Measurements from ENCODE around the gene RAP2A.

RAP2A gene

DNA sequence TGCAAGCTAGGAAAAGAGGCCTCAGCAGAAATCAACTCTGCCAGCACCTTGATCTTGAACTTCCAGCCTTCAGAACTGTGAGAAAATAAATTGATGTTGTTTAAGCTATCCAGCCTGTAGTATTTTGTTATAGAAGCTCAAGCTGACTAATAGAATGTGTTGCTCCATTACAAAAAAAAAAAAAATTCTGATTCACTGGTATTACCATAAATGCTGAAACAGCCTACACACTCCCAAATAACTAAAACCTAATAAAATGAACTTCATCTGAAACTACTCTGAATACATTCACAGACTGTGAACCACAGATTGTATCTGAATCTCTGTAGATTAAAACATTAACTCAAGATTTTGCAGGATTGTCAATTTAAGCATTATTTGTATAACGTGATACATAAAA, 49.5 kb downstream of the RAP2A start:
- no peak overlapping the region for H3K4me2 ChIP-seq (ENCODE audit: low read depth, low read length, poor library complexity, severe bottlenecking)
- H3K27me3 ChIP-seq (ENCODE audit: low read length): no peaks in the 10 kb centered on the region
- H3K79me2 ChIP-seq (ENCODE audit: insufficient read depth, low read length): no peaks in the 10 kb centered on the region
- H3F3A ChIP-seq (ENCODE audit: insufficient read depth): no peaks in the 10 kb centered on the region
- no peak overlapping the region for H2AFZ ChIP-seq (ENCODE audit: low read depth, low read length, severe bottlenecking)
- H3K9ac ChIP-seq (ENCODE audit: low read length): no peak overlapping the region
- H3K4me3 ChIP-seq (ENCODE audit: insufficient read depth, low read length, poor library complexity, severe bottlenecking): no peak overlapping the region
- H3K9me2 ChIP-seq (replicated peaks; ENCODE audit: insufficient read depth, low read length): no peaks in the 10 kb centered on the region
- H3K27ac ChIP-seq (ENCODE audit: low read depth, low read length): no peak overlapping the region
- no peaks in the 10 kb centered on the region for H3K36me3 ChIP-seq (ENCODE audit: low read length)
- no peak for TF ChIP-seq EZH2phosphoT487 (conservative IDR thresholded peaks at IDR 0.05; ENCODE audit: low read length)
- TF ChIP-seq, protein P1, sequence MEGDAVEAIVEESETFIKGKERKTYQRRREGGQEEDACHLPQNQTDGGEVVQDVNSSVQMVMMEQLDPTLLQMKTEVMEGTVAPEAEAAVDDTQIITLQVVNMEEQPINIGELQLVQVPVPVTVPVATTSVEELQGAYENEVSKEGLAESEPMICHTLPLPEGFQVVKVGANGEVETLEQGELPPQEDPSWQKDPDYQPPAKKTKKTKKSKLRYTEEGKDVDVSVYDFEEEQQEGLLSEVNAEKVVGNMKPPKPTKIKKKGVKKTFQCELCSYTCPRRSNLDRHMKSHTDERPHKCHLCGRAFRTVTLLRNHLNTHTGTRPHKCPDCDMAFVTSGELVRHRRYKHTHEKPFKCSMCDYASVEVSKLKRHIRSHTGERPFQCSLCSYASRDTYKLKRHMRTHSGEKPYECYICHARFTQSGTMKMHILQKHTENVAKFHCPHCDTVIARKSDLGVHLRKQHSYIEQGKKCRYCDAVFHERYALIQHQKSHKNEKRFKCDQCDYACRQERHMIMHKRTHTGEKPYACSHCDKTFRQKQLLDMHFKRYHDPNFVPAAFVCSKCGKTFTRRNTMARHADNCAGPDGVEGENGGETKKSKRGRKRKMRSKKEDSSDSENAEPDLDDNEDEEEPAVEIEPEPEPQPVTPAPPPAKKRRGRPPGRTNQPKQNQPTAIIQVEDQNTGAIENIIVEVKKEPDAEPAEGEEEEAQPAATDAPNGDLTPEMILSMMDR (IDR thresholded peaks at IDR 0.05; ENCODE audit: insufficient read depth, low read length, poor library complexity, severe bottlenecking): no peak
- no peaks in the 10 kb centered on the region for H3K9me3 ChIP-seq (ENCODE audit: insufficient read depth, low read length)
- H4K20me1 ChIP-seq (ENCODE audit: low read depth, low read length): no peaks in the 10 kb centered on the region

- Histone ChIP-seq H3K4me3 (ENCODE audit: insufficient read depth, low read length, poor library complexity, severe bottlenecking) (no peak overlapping the region), H3K27ac (ENCODE audit: low read depth, low read length) (no peak overlapping the region), H3K27me3 (ENCODE audit: low read length) (no peaks in the 10 kb centered on the region), H2AFZ (ENCODE audit: low read depth, low read length, severe bottlenecking) (no peak overlapping the region), H3K79me2 (ENCODE audit: insufficient read depth, low read length) (no peaks in the 10 kb centered on the region), H3K36me3 (ENCODE audit: low read length) (no peaks in the 10 kb centered on the region), H3F3A (ENCODE audit: insufficient read depth) (no peaks in the 10 kb centered on the region), H3K9me3 (ENCODE audit: insufficient read depth, low read length) (no peaks in the 10 kb centered on the region), H4K20me1 (ENCODE audit: low read depth, low read length) (no peaks in the 10 kb centered on the region), H3K9ac (ENCODE audit: low read length) (no peak overlapping the region), H3K4me2 (ENCODE audit: low read depth, low read length, poor library complexity, severe bottlenecking) (no peak overlapping the region), H3K9me2 (replicated peaks; ENCODE audit: insufficient read depth, low read length) (no peaks in the 10 kb centered on the region)
- no peak for TF ChIP-seq EZH2phosphoT487 (conservative IDR thresholded peaks at IDR 0.05; ENCODE audit: low read length)
- TF ChIP-seq, protein P1 (IDR thresholded peaks at IDR 0.05; ENCODE audit: insufficient read depth, low read length, poor library complexity, severe bottlenecking): no peak
Observed at GRCh38 chr13:97484301-97484700, 50.3 kb downstream of the RAP2A start.

- no peaks in the 10 kb centered on the region for H3K36me3 ChIP-seq (ENCODE audit: low read length)
- no peak overlapping the region for H3K4me3 ChIP-seq (ENCODE audit: insufficient read depth, low read length, poor library complexity, severe bottlenecking)
- no peak overlapping the region for H3K9ac ChIP-seq (ENCODE audit: low read length)
- no peaks in the 10 kb centered on the region for H4K20me1 ChIP-seq (ENCODE audit: low read depth, low read length)
- no peak for TF ChIP-seq EZH2phosphoT487 (conservative IDR thresholded peaks at IDR 0.05; ENCODE audit: low read length)
- TF ChIP-seq, protein P1 (IDR thresholded peaks at IDR 0.05; ENCODE audit: insufficient read depth, low read length, poor library complexity, severe bottlenecking): no peak
- H3K9me3 ChIP-seq (ENCODE audit: insufficient read depth, low read length): no peaks in the 10 kb centered on the region
- no peak overlapping the region for H3K4me2 ChIP-seq (ENCODE audit: low read depth, low read length, poor library complexity, severe bottlenecking)
- H3K27ac ChIP-seq (ENCODE audit: low read depth, low read length): no peak overlapping the region
- H2AFZ ChIP-seq (ENCODE audit: low read depth, low read length, severe bottlenecking): no peak overlapping the region
- H3F3A ChIP-seq (ENCODE audit: insufficient read depth): no peaks in the 10 kb centered on the region
- H3K79me2 ChIP-seq (ENCODE audit: insufficient read depth, low read length): no peaks in the 10 kb centered on the region
- no peaks in the 10 kb centered on the region for H3K27me3 ChIP-seq (ENCODE audit: low read length)
- no peaks in the 10 kb centered on the region for H3K9me2 ChIP-seq (replicated peaks; ENCODE audit: insufficient read depth, low read length)
Observed at GRCh38 chr13:97485320-97485719, 51.4 kb downstream of the RAP2A start.

Measured in SU-DHL-6 (cell line).